ENCODE data around the gene BRD3OS. TPM values are rescaled to one million over a fixed set of nuclear protein-coding genes. Genes with fewer than 3 reads are reported as not detected.

The BRD3OS gene
- total and polyA plus RNA-seq, 10 of the 15 experiments (the other 5 are each of a cell fraction or from before 2014, with no cell fraction given) = 2.1 to 13.7 (median 10.7) TPM

DNA sequence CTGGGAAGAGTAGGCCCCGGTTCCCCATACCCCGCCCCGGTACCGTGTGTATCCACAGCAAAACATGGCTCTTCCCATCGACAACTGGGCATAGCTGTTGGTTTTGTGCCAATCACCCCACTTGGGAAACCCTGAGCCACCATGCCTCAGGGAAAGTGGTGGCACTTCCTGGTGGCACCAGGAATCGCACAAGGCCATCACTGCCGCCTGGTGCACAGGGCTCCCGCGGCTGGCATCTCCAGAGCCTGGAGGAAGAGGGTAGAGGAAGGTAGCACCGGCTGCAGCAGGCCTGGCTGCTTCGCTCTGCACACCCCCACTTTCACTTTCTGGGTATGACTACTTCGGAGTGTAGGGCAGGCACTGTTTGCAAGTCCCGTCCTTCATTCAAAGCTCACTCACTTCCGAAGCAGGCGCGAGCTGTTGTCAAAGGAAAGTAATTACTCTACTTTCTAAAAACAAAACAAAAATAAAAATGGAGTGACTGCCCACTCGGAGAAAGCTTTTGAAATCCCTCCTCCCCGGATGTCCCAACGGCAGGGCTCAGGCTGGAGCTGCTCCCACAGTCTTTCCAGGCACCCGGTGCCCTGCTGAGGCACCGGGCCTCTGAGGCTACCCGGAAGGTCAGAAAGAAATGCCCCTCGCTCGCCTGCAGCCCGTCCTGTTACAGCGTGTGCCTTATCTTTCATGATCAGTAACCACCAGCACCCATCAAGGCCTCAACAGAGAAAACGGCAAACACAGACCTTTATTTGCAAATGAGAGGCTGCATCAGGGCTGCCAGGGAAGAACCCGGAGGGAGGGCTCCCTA lies 40.5 kb downstream of the BRD3OS start (continued):
- no peak for TF ChIP-seq NRF1 (conservative IDR thresholded peaks at IDR 0.05; ENCODE audit: low read depth, low read length)
- peak; percentile 51; the same call in 1 of the 2 replicates for TF ChIP-seq YY1 (IDR thresholded peaks at IDR 0.05; ENCODE audit: low read depth, low read length)
- TF ChIP-seq, protein P1, sequence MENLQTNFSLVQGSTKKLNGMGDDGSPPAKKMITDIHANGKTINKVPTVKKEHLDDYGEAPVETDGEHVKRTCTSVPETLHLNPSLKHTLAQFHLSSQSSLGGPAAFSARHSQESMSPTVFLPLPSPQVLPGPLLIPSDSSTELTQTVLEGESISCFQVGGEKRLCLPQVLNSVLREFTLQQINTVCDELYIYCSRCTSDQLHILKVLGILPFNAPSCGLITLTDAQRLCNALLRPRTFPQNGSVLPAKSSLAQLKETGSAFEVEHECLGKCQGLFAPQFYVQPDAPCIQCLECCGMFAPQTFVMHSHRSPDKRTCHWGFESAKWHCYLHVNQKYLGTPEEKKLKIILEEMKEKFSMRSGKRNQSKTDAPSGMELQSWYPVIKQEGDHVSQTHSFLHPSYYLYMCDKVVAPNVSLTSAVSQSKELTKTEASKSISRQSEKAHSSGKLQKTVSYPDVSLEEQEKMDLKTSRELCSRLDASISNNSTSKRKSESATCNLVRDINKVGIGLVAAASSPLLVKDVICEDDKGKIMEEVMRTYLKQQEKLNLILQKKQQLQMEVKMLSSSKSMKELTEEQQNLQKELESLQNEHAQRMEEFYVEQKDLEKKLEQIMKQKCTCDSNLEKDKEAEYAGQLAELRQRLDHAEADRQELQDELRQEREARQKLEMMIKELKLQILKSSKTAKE (IDR thresholded peaks at IDR 0.05; ENCODE audit: low read depth, poor library complexity, severe bottlenecking) = no peak
- peak; percentile 35; the same call in 1 of the 2 replicates for TF ChIP-seq POLR2AphosphoS5 (IDR thresholded peaks at IDR 0.05; ENCODE audit: low read length)
- TF ChIP-seq BMI1 (IDR thresholded peaks at IDR 0.05; ENCODE audit: borderline replicate concordance) = no peak
- TF ChIP-seq, protein P2, sequence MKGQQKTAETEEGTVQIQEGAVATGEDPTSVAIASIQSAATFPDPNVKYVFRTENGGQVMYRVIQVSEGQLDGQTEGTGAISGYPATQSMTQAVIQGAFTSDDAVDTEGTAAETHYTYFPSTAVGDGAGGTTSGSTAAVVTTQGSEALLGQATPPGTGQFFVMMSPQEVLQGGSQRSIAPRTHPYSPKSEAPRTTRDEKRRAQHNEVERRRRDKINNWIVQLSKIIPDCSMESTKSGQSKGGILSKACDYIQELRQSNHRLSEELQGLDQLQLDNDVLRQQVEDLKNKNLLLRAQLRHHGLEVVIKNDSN (IDR thresholded peaks at IDR 0.05; ENCODE audit: borderline replicate concordance, extremely low read length, insufficient read depth, low read depth, low read length) = no peak

DNA sequence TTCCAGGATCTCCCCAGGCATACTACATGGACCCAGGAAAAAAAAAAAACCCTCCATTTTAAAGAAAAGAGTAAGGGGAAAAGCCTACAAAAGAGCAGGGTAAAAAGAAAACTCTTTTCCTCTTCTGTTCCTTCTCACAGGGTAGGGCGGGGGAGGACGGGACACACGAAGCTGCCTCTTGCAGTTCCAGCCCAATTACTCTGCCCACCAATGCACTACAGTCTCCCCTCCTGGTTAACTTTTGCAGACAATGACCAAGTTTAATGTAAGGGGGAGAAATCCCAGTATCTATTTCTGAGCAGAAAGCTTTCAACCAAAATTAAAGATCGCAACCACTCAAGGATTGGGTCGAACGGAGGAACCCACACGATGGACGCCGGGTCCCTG lies 41.2 kb downstream of the BRD3OS start:
- RAD21 ChIA-PET (ENCODE audit: unreplicated experiment) = interaction anchor here (1.2 to 1.3 kb wide), 3 partner anchors 24 to 73 kb away, joined by 3 to 7 read pairs (median 4); partner anchors contain the start of gene BRD3OS
- TF ChIP-seq SREBF1 (IDR thresholded peaks at IDR 0.05; ENCODE audit: low read length) (no peak), POLR2AphosphoS5 (IDR thresholded peaks at IDR 0.05; ENCODE audit: low read length) (no peak), ZNF384 (IDR thresholded peaks at IDR 0.05; ENCODE audit: borderline replicate concordance, low read depth, low read length) (no peak), IKZF1 (conservative IDR thresholded peaks at IDR 0.05) (no peak), SPI1 (IDR thresholded peaks at IDR 0.05; ENCODE audit: borderline replicate concordance, insufficient read depth, low read depth, low read length) (no peak), BACH1 (IDR thresholded peaks at IDR 0.05; ENCODE audit: borderline replicate concordance) (no peak), ATF7 (IDR thresholded peaks at IDR 0.05; ENCODE audit: low read depth) (no peak), CREB1 (IDR thresholded peaks at IDR 0.05; ENCODE audit: low read depth) (no peak)
- TF ChIP-seq, protein P3, sequence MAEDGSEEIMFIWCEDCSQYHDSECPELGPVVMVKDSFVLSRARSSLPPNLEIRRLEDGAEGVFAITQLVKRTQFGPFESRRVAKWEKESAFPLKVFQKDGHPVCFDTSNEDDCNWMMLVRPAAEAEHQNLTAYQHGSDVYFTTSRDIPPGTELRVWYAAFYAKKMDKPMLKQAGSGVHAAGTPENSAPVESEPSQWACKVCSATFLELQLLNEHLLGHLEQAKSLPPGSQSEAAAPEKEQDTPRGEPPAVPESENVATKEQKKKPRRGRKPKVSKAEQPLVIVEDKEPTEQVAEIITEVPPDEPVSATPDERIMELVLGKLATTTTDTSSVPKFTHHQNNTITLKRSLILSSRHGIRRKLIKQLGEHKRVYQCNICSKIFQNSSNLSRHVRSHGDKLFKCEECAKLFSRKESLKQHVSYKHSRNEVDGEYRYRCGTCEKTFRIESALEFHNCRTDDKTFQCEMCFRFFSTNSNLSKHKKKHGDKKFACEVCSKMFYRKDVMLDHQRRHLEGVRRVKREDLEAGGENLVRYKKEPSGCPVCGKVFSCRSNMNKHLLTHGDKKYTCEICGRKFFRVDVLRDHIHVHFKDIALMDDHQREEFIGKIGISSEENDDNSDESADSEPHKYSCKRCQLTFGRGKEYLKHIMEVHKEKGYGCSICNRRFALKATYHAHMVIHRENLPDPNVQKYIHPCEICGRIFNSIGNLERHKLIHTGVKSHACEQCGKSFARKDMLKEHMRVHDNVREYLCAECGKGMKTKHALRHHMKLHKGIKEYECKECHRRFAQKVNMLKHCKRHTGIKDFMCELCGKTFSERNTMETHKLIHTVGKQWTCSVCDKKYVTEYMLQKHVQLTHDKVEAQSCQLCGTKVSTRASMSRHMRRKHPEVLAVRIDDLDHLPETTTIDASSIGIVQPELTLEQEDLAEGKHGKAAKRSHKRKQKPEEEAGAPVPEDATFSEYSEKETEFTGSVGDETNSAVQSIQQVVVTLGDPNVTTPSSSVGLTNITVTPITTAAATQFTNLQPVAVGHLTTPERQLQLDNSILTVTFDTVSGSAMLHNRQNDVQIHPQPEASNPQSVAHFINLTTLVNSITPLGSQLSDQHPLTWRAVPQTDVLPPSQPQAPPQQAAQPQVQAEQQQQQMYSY (CRISPR knock-in tag; IDR thresholded peaks at IDR 0.05) = no peak

More for the DNA sequence above, 41.2 kb downstream of the BRD3OS start:
- ChIA-PET CTCF (interaction anchor here (0.7 to 1.5 kb wide), 3 partner anchors 10 to 344 kb away, joined by 5 to 8 read pairs (median 5); partner anchors contain the start of gene WDR5), POLR2A (interaction anchor here (0.5 to 0.8 kb wide), 3 partner anchors 41 to 92 kb away, joined by 3 to 5 read pairs (median 3); partner anchors contain the start of gene WDR5), SMC1A (ENCODE audit: uncharacterized antibody, unreplicated experiment) (interaction anchor here (0.7 to 1.1 kb wide), 2 partner anchors 31 to 41 kb away, joined by 3 to 4 read pairs; partner anchors contain the start of gene BRD3OS)
- WGBS (ENCODE audit: insufficient coverage, insufficient replicate concordance, low lambda C conversion rate, missing lambda C conversion rate) = 0% methylated on average over 9 of the region's 9 CpGs
- Histone ChIP-seq H3K4me2 (ENCODE audit: control insufficient read depth, insufficient read depth) (peak overlapping the region; percentile 83), H3K4me3 (peak overlapping the region; percentile 93), H3K36me3 (ENCODE audit: control insufficient read depth in 2 of 2, insufficient read depth in 2 of 2, low read length in 1 of 2) (no peaks in the 10 kb centered on the region), H3K79me2 (ENCODE audit: control insufficient read depth, insufficient read depth, low read length) (peaks cover 32% of the 10 kb centered on the region), H3K4me1 (ENCODE audit: control insufficient read depth, insufficient read depth, low read length) (peaks cover 3% of the 10 kb centered on the region; the same call in 1 of the 2 replicates), H3K9ac (ENCODE audit: control insufficient read depth, insufficient read depth, low read length) (peak overlapping the region; percentile 94), H3K27ac (ENCODE audit: control insufficient read depth, insufficient read depth) (peak overlapping the region; percentile 82), H4K20me1 (ENCODE audit: control insufficient read depth, insufficient read depth) (peaks cover 5% of the 10 kb centered on the region), H3K27me3 (replicated peaks in 1 of 2; ENCODE audit: control insufficient read depth in 2 of 2, insufficient read depth in 2 of 2, low read length in 1 of 2) (peaks cover 3% of the 10 kb centered on the region in 2 experiments; a peak in 2 of 4 replicates), H3K9me3 (replicated peaks; ENCODE audit: control insufficient read depth, insufficient read depth, low read length) (no peaks in the 10 kb centered on the region), H2AFZ (ENCODE audit: control insufficient read depth, low read depth, low read length) (0 out of 2 replicates have a peak overlapping the region, but pooled peaks have one; percentile 54)
- BruUV-seq (replicated peaks) = no TSS peak
- intact Hi-C loops (cut with micrococcal nuclease; ENCODE audit: unreplicated experiment) (no loop called here), in situ Hi-C loops (cut with MboI) (no loop called here)
- ATAC-seq (peak; percentile 7; the same call in 1 of the 3 replicates), FAIRE-seq (peak; percentile 47), DNase-seq (ENCODE audit: low read depth, low spot score) (no peak)

Measured in GM12878 (cell line).